AG09319 (cell line): ENCODE results near the gene IFI27L1.

Source experiments
- DNase-seq: peaks from one replicate; pipeline ENCODE4 v3.0.0-alpha.2; 2010; ENCODE audit warnings: low read depth; ENCODE audit errors: extremely low read depth
- CTCF ChIP-seq: IDR thresholded peaks from 2 replicates; pipeline ENCODE4 v1.5.1; 2011; ENCODE audit warnings: low read depth, mild to moderate bottlenecking, inconsistent platforms, low read length, moderate library complexity

The IFI27L1 gene

GRCh38 chr14:94043756-94044475 is 37.2 kb upstream of the IFI27L1 start:
- no peak for DNase-seq
- no peak for TF ChIP-seq CTCF

GRCh38 chr14:94044476-94045091 is 36.5 kb upstream of the IFI27L1 start:
- no peak for DNase-seq
- no peak for TF ChIP-seq CTCF

GRCh38 chr14:94045101-94045500 is 36.0 kb upstream of the IFI27L1 start:
- no peak for TF ChIP-seq CTCF
- DNase-seq, result no peak

- DNase-seq, result no peak
- TF ChIP-seq CTCF, result no peak
These were observed 35.4 kb upstream of the IFI27L1 start for GRCh38 chr14:94045563-94046345.

GRCh38 chr14:94046696-94047250 is 34.3 kb upstream of the IFI27L1 start:
- DNase-seq, result no peak
- TF ChIP-seq CTCF, result no peak

- no peak for TF ChIP-seq CTCF
- DNase-seq, result no peak
These were observed 33.5 kb upstream of the IFI27L1 start for GRCh38 chr14:94047581-94047980.
